Kidney (tissue), 14 donors: ENCODE results near the gene LRPAP1. TPM values are rescaled to one million over a fixed set of nuclear protein-coding genes. Genes with fewer than 3 reads are reported as not detected.

Source experiments
- DNase-seq, 5 donors: peaks; one replicate each; pipeline ENCODE4 v3.0.0-alpha.2; 2013 to 2020
- FAIRE-seq: peaks from 2 replicates; lab custom pipeline; 2012; peaks lifted over from hg19 to GRCh38; lab: Jason Lieb, UNC
- H3K27ac ChIP-seq, 2 donors: one replicate each; pipeline ENCODE4 v1.7.0; 2013; ENCODE audit warnings: low read depth in 2 of 2, low read length in 2 of 2, inconsistent platforms in 1 of 2
- H3K27me3 ChIP-seq: one replicate; pipeline ENCODE4 v1.7.1; 2013; ENCODE audit warnings: low read length, inconsistent platforms; ENCODE audit not compliant: control insufficient read depth, insufficient read depth
- H3K36me3 ChIP-seq, 3 donors: one replicate each; pipeline versions ENCODE4 v1.7.0 to v1.7.1; 2013; ENCODE audit warnings: low read length in 3 of 3, control low read depth in 1 of 3, inconsistent platforms in 1 of 3; ENCODE audit not compliant: insufficient read depth in 3 of 3, control insufficient read depth in 2 of 3
- H3K4me1 ChIP-seq, 3 donors: one replicate each; pipeline versions ENCODE4 v1.7.0 to v1.7.1; 2013; ENCODE audit warnings: low read length in 3 of 3, inconsistent platforms in 1 of 3, low read depth in 1 of 3; ENCODE audit not compliant: control insufficient read depth in 2 of 3, insufficient read depth in 2 of 3
- H3K4me3 ChIP-seq, 3 donors: one replicate each; pipeline versions ENCODE4 v1.7.0 to v1.8.1; 2013; ENCODE audit warnings: low read length in 3 of 3, control low read depth in 1 of 3, inconsistent platforms in 1 of 3
- H3K9ac ChIP-seq, 3 donors: one replicate each; pipeline versions ENCODE4 v1.7.0 to v1.7.1; 2013; ENCODE audit warnings: low read length in 3 of 3, control low read depth in 1 of 3, inconsistent platforms in 1 of 3
- H3K9me3 ChIP-seq, 3 donors: one replicate each; pipeline versions ENCODE4 v1.7.0 to v1.7.1; 2013; ENCODE audit warnings: low read length in 3 of 3, control low read depth in 1 of 3, inconsistent platforms in 1 of 3; ENCODE audit not compliant: control insufficient read depth in 2 of 3, insufficient read depth in 1 of 3
- intact Hi-C: fragments of 100-400 bp; cut with DNase I; formaldehyde crosslinking; loops from one replicate; pipeline ENCODE4 v1.11.1; 2022
- polyA plus RNA-seq: library from polyadenylated mRNA; stranded (reverse); fragments of 350-450 nt; fragmentation: Illumina TruSeq; extraction: RNeasy Lipid Tissue Mini Kit (QIAGEN cat#74804); gene quantifications from one replicate; pipeline ENCODE4 v1.2.3, GENCODE V29; 2014; ENCODE audit warnings: low read depth, low replicate concordance; ENCODE audit not compliant: insufficient read depth
- total RNA-seq: library from RNA; stranded (reverse); fragmentation: NEBNext Ultra II Directional; extraction: Animal tissue kit (Norgen Biotek cat#: 25700); gene quantifications from one replicate; pipeline ENCODE4 v1.2.1, GENCODE V29; 2021
- TF ChIP-seq, protein P1 (sequence below): IDR thresholded peaks from 3 replicates; pipeline ENCODE4 v1.5.1; 2012; ENCODE audit warnings: mild to moderate bottlenecking, moderate library complexity, borderline replicate concordance; ENCODE audit not compliant: insufficient read depth; ENCODE audit errors: extremely low read depth
- donor health status: control.
- donor health status: control.
- donor health status: control.
- donor health status: control.
- donor health status: control.
- donor health status: DM: yes; HTN: yes; CAD: no.
- donor health status: Normal renal cell carcinoma (clear cell type).

LRPAP1 gene
- total and polyA plus RNA-seq, 2 donors from 2014 or later = 204 to 373 TPM

DNA sequence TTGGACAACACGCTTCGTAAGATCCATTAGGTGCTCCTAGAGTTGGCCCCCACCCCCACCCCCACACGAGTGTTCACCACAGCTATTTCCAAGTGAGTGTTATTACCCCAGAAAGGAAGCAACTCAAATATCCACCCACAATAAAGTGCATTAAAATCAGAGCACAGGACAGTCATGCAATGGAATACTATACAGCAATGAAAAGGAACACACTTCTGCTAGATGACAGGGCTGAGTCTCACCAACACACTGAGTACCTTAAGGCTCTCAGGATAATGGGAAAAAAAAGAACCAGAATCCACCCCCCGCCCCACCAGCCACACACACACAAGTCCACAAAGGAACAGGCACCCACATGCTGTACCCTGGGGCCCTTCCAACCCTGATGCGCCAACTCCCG lies 21.0 kb downstream of the LRPAP1 start:
- H3K36me3 ChIP-seq = peaks cover 2 to 56% (median 24%) of the 10 kb centered on the region in 3 donors
- no peaks in the 10 kb centered on the region for H3K27me3 ChIP-seq
- no peaks in the 10 kb centered on the region for H3K9me3 ChIP-seq
- H3K9ac ChIP-seq = no peak overlapping the region
- FAIRE-seq (no peak), DNase-seq (no peak)
- intact Hi-C loops = no loop called here
- no peak overlapping the region for H3K27ac ChIP-seq
- H3K4me3 ChIP-seq = no peak overlapping the region
- no peaks in the 10 kb centered on the region for H3K4me1 ChIP-seq
- TF ChIP-seq, protein P1, sequence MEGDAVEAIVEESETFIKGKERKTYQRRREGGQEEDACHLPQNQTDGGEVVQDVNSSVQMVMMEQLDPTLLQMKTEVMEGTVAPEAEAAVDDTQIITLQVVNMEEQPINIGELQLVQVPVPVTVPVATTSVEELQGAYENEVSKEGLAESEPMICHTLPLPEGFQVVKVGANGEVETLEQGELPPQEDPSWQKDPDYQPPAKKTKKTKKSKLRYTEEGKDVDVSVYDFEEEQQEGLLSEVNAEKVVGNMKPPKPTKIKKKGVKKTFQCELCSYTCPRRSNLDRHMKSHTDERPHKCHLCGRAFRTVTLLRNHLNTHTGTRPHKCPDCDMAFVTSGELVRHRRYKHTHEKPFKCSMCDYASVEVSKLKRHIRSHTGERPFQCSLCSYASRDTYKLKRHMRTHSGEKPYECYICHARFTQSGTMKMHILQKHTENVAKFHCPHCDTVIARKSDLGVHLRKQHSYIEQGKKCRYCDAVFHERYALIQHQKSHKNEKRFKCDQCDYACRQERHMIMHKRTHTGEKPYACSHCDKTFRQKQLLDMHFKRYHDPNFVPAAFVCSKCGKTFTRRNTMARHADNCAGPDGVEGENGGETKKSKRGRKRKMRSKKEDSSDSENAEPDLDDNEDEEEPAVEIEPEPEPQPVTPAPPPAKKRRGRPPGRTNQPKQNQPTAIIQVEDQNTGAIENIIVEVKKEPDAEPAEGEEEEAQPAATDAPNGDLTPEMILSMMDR = no peak

DNA sequence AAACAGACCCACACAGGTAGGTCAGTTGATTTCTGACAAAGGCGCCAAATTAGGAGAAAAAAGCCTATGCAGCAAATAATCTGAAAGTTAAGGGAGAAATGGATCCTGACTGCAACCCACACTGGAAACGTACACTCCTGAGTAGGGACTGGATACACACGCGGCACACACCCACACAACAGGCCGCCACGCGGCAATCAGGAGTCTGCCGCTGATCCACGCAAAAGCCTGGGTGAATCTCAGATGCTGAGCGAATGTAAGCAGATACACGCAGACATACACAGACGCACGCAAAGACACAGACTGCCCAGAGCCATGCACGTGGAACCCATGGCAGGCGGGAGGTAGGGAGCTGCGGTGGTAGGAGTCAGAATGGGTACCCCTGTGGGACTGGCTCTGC lies 21.7 kb downstream of the LRPAP1 start:
- no peaks in the 10 kb centered on the region for H3K27me3 ChIP-seq
- no peak for FAIRE-seq
- peaks cover 2 to 53% (median 19%) of the 10 kb centered on the region in 3 donors for H3K36me3 ChIP-seq
- no peak overlapping the region for H3K4me3 ChIP-seq
- no peak overlapping the region for H3K27ac ChIP-seq
- H3K4me1 ChIP-seq = no peaks in the 10 kb centered on the region
- TF ChIP-seq, protein P1 = no peak
- no peaks in the 10 kb centered on the region for H3K9me3 ChIP-seq
- no peak for DNase-seq
- intact Hi-C loops = no loop called here
- no peak overlapping the region for H3K9ac ChIP-seq

GRCh38 chr4:3508542-3508941 lies 23.7 kb downstream of the LRPAP1 start:
- no peak for FAIRE-seq
- H3K36me3 ChIP-seq = peaks cover 2 to 47% (median 19%) of the 10 kb centered on the region in 3 donors
- no peak overlapping the region for H3K4me3 ChIP-seq
- H3K9me3 ChIP-seq = no peaks in the 10 kb centered on the region
- no peaks in the 10 kb centered on the region for H3K27me3 ChIP-seq
- H3K9ac ChIP-seq = no peak overlapping the region
- no peak overlapping the region for H3K27ac ChIP-seq
- H3K4me1 ChIP-seq = no peaks in the 10 kb centered on the region
- intact Hi-C loops = no loop called here
- TF ChIP-seq, protein P1 = no peak
- no peak for DNase-seq

GRCh38 chr4:3505231-3505630 lies 27.0 kb downstream of the LRPAP1 start:
- Histone ChIP-seq H3K27ac (no peak overlapping the region), H3K9ac (no peak overlapping the region), H3K4me1 (peaks cover 0 to 2% (median 0%) of the 10 kb centered on the region in 3 donors), H3K36me3 (peaks cover 2 to 27% (median 8%) of the 10 kb centered on the region in 3 donors), H3K9me3 (no peaks in the 10 kb centered on the region), H3K4me3 (no peak overlapping the region), H3K27me3 (no peaks in the 10 kb centered on the region)
- no peak for FAIRE-seq
- no peak for DNase-seq
- TF ChIP-seq, protein P1 = no peak
- intact Hi-C loops = no loop called here
